ENCODE measurements around the gene RGL1.
"Not testable (repeated sequence)": the region's sequence is repeated elsewhere in the genome, so short reads cannot be mapped to it uniquely, and the experiment has no call there.

The RGL1 gene

GRCh38 chr1:183804916-183805841 lies at the start of gene RGL1:
RGL1 (plus strand) TSS chr1:183805120; CDS start chr1:183805298, 178 bp downstream.
- DNase-seq, result peak; percentile 83 to 92 (median 85)

- DNase-seq, result peak in 1 of 3 donors; percentile 5
Observed at GRCh38 chr1:183756326-183756725, 48.6 kb upstream of the RGL1 start.

GRCh38 chr1:183757061-183757460 lies 47.9 kb upstream of the RGL1 start:
- DNase-seq, result no peak

GRCh38 chr1:183758913-183759312 lies 46.0 kb upstream of the RGL1 start:
- DNase-seq, result no peak

GRCh38 chr1:183760661-183761060 lies 44.3 kb upstream of the RGL1 start:
- DNase-seq, result no peak

- DNase-seq, result no peak
Observed at GRCh38 chr1:183761871-183762270, 43.0 kb upstream of the RGL1 start.

- not testable (repeated sequence) for DNase-seq
Observed at GRCh38 chr1:183762856-183763255, 42.1 kb upstream of the RGL1 start.

GRCh38 chr1:183764981-183765380 lies 39.9 kb upstream of the RGL1 start:
- DNase-seq, result no peak

- DNase-seq, result peak; percentile 27 to 43 (median 29)
Observed at GRCh38 chr1:183769956-183770815, 34.7 kb upstream of the RGL1 start.

GRCh38 chr1:183770816-183771128 lies 34.1 kb upstream of the RGL1 start:
- DNase-seq, result no peak

- DNase-seq, result no peak
Observed at GRCh38 chr1:183773482-183774274, 31.2 kb upstream of the RGL1 start.

GRCh38 chr1:183774938-183775337 lies 30.0 kb upstream of the RGL1 start:
- DNase-seq, result no peak

- no peak for DNase-seq
Observed at GRCh38 chr1:183776731-183777130, 28.2 kb upstream of the RGL1 start.

GRCh38 chr1:183777328-183777727 lies 27.6 kb upstream of the RGL1 start:
- DNase-seq, result no peak

GRCh38 chr1:183778045-183778444 lies 26.9 kb upstream of the RGL1 start:
- DNase-seq, result no peak

GRCh38 chr1:183778568-183779433 lies 26.1 kb upstream of the RGL1 start:
- no peak for DNase-seq

- no peak for DNase-seq
Observed at GRCh38 chr1:183780159-183780558, 24.8 kb upstream of the RGL1 start.

GRCh38 chr1:183780757-183781156 lies 24.2 kb upstream of the RGL1 start:
- no peak for DNase-seq

GRCh38 chr1:183783342-183783741 lies 21.6 kb upstream of the RGL1 start:
- no peak for DNase-seq

GRCh38 chr1:183783767-183784637 lies 20.9 kb upstream of the RGL1 start:
- DNase-seq, result no peak

GRCh38 chr1:183785921-183786320 lies 19.0 kb upstream of the RGL1 start:
- not testable (repeated sequence) for DNase-seq

All from suppressor macrophage treated with lipopolysaccharide for 1 hour (primary cell).